ENCODE results near the gene SUMF2. TPM values are rescaled to one million over a fixed set of nuclear protein-coding genes. Genes with fewer than 3 reads are reported as not detected.
A peak's percentile ranks its signal among the peaks of the same experiment; 100 is the strongest.
"Not testable (repeated sequence)": the region's sequence is repeated elsewhere in the genome, so short reads cannot be mapped to it uniquely, and the experiment has no call there.

The SUMF2 gene
- total RNA-seq, 1 donor from 2014 or later: 59.3 TPM

- no peak overlapping the region for H3K27ac Mint-ChIP-seq (ENCODE audit: unreplicated experiment)
- no peaks in the 10 kb centered on the region for H3K27me3 Mint-ChIP-seq (ENCODE audit: unreplicated experiment)
- H3K9me3 Mint-ChIP-seq (ENCODE audit: unreplicated experiment): peaks cover 2% of the 10 kb centered on the region
- H3K4me3 Mint-ChIP-seq (ENCODE audit: unreplicated experiment): no peak overlapping the region
- DNase-seq: no peak
- H3K4me1 Mint-ChIP-seq (ENCODE audit: low read depth, unreplicated experiment): peaks cover 7% of the 10 kb centered on the region
- no peak for TF ChIP-seq CTCF (IDR thresholded peaks at IDR 0.05; ENCODE audit: partially characterized antibody, unreplicated experiment)
- peaks cover 4% of the 10 kb centered on the region for H3K36me3 Mint-ChIP-seq (ENCODE audit: unreplicated experiment)
Measured at GRCh38 chr7:56028942-56029630, 35.0 kb upstream of the SUMF2 start.

- no peaks in the 10 kb centered on the region for H3K27me3 Mint-ChIP-seq (ENCODE audit: unreplicated experiment)
- DNase-seq: no peak
- no peak overlapping the region for H3K4me3 Mint-ChIP-seq (ENCODE audit: unreplicated experiment)
- TF ChIP-seq CTCF (IDR thresholded peaks at IDR 0.05; ENCODE audit: partially characterized antibody, unreplicated experiment): no peak
- H3K36me3 Mint-ChIP-seq (ENCODE audit: unreplicated experiment): no peaks in the 10 kb centered on the region
- H3K9me3 Mint-ChIP-seq (ENCODE audit: unreplicated experiment): peaks cover 4% of the 10 kb centered on the region
- H3K4me1 Mint-ChIP-seq (ENCODE audit: low read depth, unreplicated experiment): peaks cover 7% of the 10 kb centered on the region
- H3K27ac Mint-ChIP-seq (ENCODE audit: unreplicated experiment): no peak overlapping the region
Measured at GRCh38 chr7:56030340-56030739, 33.7 kb upstream of the SUMF2 start.

- not testable (repeated sequence) for H3K27ac Mint-ChIP-seq (ENCODE audit: unreplicated experiment); H3K9me3 Mint-ChIP-seq (ENCODE audit: unreplicated experiment); H3K36me3 Mint-ChIP-seq (ENCODE audit: unreplicated experiment); H3K4me1 Mint-ChIP-seq (ENCODE audit: low read depth, unreplicated experiment); DNase-seq; H3K27me3 Mint-ChIP-seq (ENCODE audit: unreplicated experiment)
- peak overlapping the region; percentile 28 for H3K4me3 Mint-ChIP-seq (ENCODE audit: unreplicated experiment)
Measured at GRCh38 chr7:56031556-56031955, 32.5 kb upstream of the SUMF2 start.

- not testable (repeated sequence) for H3K36me3 Mint-ChIP-seq (ENCODE audit: unreplicated experiment); H3K9me3 Mint-ChIP-seq (ENCODE audit: unreplicated experiment); H3K27me3 Mint-ChIP-seq (ENCODE audit: unreplicated experiment); DNase-seq; H3K4me1 Mint-ChIP-seq (ENCODE audit: low read depth, unreplicated experiment); H3K27ac Mint-ChIP-seq (ENCODE audit: unreplicated experiment)
- peak overlapping the region; percentile 57 for H3K4me3 Mint-ChIP-seq (ENCODE audit: unreplicated experiment)
Measured at GRCh38 chr7:56032578-56032977, 31.5 kb upstream of the SUMF2 start.

GRCh38 chr7:56033671-56034432, 30.2 kb upstream of the SUMF2 start:
- TF ChIP-seq CTCF (IDR thresholded peaks at IDR 0.05; ENCODE audit: partially characterized antibody, unreplicated experiment): peak; percentile 26
- Mint-ChIP-seq H3K27ac (ENCODE audit: unreplicated experiment) (peak overlapping the region; percentile 92), H3K27me3 (ENCODE audit: unreplicated experiment) (no peaks in the 10 kb centered on the region), H3K9me3 (ENCODE audit: unreplicated experiment) (peaks cover 4% of the 10 kb centered on the region), H3K4me3 (ENCODE audit: unreplicated experiment) (peak overlapping the region; percentile 94), H3K36me3 (ENCODE audit: unreplicated experiment) (no peaks in the 10 kb centered on the region), H3K4me1 (ENCODE audit: low read depth, unreplicated experiment) (peaks cover 7% of the 10 kb centered on the region)
- peak; percentile 83 for DNase-seq

GRCh38 chr7:56040730-56041129, 23.4 kb upstream of the SUMF2 start:
- Mint-ChIP-seq H3K4me3 (ENCODE audit: unreplicated experiment) (no peak overlapping the region), H3K36me3 (ENCODE audit: unreplicated experiment) (no peaks in the 10 kb centered on the region), H3K27ac (ENCODE audit: unreplicated experiment) (no peak overlapping the region), H3K4me1 (ENCODE audit: low read depth, unreplicated experiment) (no peaks in the 10 kb centered on the region), H3K9me3 (ENCODE audit: unreplicated experiment) (peaks cover 3% of the 10 kb centered on the region), H3K27me3 (ENCODE audit: unreplicated experiment) (no peaks in the 10 kb centered on the region)
- TF ChIP-seq CTCF (IDR thresholded peaks at IDR 0.05; ENCODE audit: partially characterized antibody, unreplicated experiment): no peak
- DNase-seq: no peak

- H3K27ac Mint-ChIP-seq (ENCODE audit: unreplicated experiment); H3K4me3 Mint-ChIP-seq (ENCODE audit: unreplicated experiment); H3K27me3 Mint-ChIP-seq (ENCODE audit: unreplicated experiment); H3K36me3 Mint-ChIP-seq (ENCODE audit: unreplicated experiment); H3K4me1 Mint-ChIP-seq (ENCODE audit: low read depth, unreplicated experiment); H3K9me3 Mint-ChIP-seq (ENCODE audit: unreplicated experiment); DNase-seq: not testable (repeated sequence)
Measured at GRCh38 chr7:56045758-56046157, 18.3 kb upstream of the SUMF2 start.

Measured in glutamatergic neuron (in vitro differentiated cells).